Measurements from ENCODE around the gene CSK. TPM values are rescaled to one million over a fixed set of nuclear protein-coding genes. Genes with fewer than 3 reads are reported as not detected.

CSK gene
- total and polyA plus RNA-seq, 4 donors, result 6.9 to 41.7 (median 24.1) TPM

GRCh38 chr15:74800559-74801094, 18.7 kb downstream of the CSK start:
- Histone ChIP-seq H3K9ac (ENCODE audit: low read depth in 1 of 2, low read length in 2 of 2) (no peak overlapping the region), H3K36me3 (ENCODE audit: control insufficient read depth in 4 of 4, insufficient read depth in 3 of 4, low read depth in 1 of 4, low read length in 3 of 4) (peaks cover 8 to 39% (median 27%) of the 10 kb centered on the region in 4 donors), H3K4me3 (ENCODE audit: low read depth in 1 of 3, low read length in 3 of 3) (no peak overlapping the region), H3K4me1 (ENCODE audit: control insufficient read depth in 4 of 4, insufficient read depth in 4 of 4, low read length in 3 of 4) (peaks cover 23 to 51% (median 43%) of the 10 kb centered on the region in 4 donors), H3K27me3 (ENCODE audit: control insufficient read depth in 4 of 4, insufficient read depth in 4 of 4, low read length in 3 of 4) (no peaks in the 10 kb centered on the region), H3K27ac (ENCODE audit: low read depth in 1 of 2, low read length in 2 of 2) (no peak overlapping the region), H3K9me3 (ENCODE audit: control insufficient read depth in 4 of 4, low read length in 3 of 4) (no peaks in the 10 kb centered on the region)
- TF ChIP-seq HNF4G (IDR thresholded peaks at IDR 0.05) (no peak), YY1 (IDR thresholded peaks at IDR 0.05) (no peak), FOXA1 (IDR thresholded peaks at IDR 0.05) (no peak), JUND (IDR thresholded peaks at IDR 0.05) (no peak), RXRA (IDR thresholded peaks at IDR 0.05) (no peak), HNF4A (conservative IDR thresholded peaks at IDR 0.05) (no peak), MAX (IDR thresholded peaks at IDR 0.05) (no peak), NR2F2 (IDR thresholded peaks at IDR 0.05) (no peak), GABPA (IDR thresholded peaks at IDR 0.05 in 1 of 2, conservative IDR thresholded peaks at IDR 0.05 in 1 of 2) (no peak), CTCF (IDR thresholded peaks at IDR 0.05; ENCODE audit: low read depth, low read length, missing input control) (no peak), REST (IDR thresholded peaks at IDR 0.05) (no peak), SP1 (IDR thresholded peaks at IDR 0.05) (no peak), ZBTB33 (IDR thresholded peaks at IDR 0.05) (no peak), EGR1 (IDR thresholded peaks at IDR 0.05; ENCODE audit: low read depth in 2 of 2) (no peak), FOXA2 (IDR thresholded peaks at IDR 0.05) (no peak), TAF1 (conservative IDR thresholded peaks at IDR 0.05) (no peak), RAD21 (IDR thresholded peaks at IDR 0.05) (no peak)
- TF ChIP-seq, protein P1, sequence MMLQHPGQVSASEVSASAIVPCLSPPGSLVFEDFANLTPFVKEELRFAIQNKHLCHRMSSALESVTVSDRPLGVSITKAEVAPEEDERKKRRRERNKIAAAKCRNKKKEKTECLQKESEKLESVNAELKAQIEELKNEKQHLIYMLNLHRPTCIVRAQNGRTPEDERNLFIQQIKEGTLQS (IDR thresholded peaks at IDR 0.05), result no peak
- WGBS, result 87% methylated on average over 20 of the region's 20 CpGs
- DNase-seq (ENCODE audit: low spot score), result no peak
